ENCODE data around the gene LHPP. TPM values are rescaled to one million over a fixed set of nuclear protein-coding genes. Genes with fewer than 3 reads are reported as not detected.

The LHPP gene
- total RNA-seq, 4 donors from 2014 or later = 34.2 to 76.7 (median 38.2) TPM

DNA sequence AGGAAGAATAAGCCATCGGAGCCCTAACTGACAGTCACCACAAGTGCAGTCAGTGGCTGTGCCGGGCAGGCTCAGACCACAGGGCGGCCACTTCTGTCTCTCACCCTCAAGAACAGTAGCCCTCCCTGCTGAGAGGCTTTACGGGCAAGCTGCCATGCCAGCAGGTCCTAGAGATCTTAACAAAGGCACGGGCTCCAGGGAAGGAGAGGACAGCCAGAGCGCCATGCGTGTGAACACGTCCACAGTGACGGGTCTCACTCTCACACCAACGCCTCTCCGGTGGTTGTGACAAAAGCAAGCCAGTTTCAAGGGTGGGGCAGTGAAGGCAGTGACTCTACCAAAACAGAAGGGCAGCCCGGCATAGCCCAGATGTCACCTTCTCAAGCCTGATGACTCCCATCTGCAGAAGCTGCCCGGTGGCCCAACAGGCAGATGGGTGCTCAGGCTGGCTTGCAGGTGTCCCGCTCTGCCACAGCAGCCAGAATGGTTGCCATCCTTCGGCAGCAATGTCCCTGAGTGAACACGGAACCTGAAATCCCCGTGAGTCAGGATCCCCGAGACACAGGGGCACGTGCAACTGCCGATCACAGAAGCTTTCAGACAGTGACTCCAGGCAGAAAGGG is 180.6 kb downstream of the LHPP start:
- TF ChIP-seq CTCF (IDR thresholded peaks at IDR 0.05) (no peak), POLR2A (IDR thresholded peaks at IDR 0.05) (no peak)
- Histone ChIP-seq H3K27me3 (no peaks in the 10 kb centered on the region), H3K4me1 (peaks cover 14 to 46% (median 35%) of the 10 kb centered on the region in 4 donors), H3K9me3 (no peaks in the 10 kb centered on the region), H3K36me3 (no peaks in the 10 kb centered on the region), H3K4me3 (no peak overlapping the region), H3K27ac (peak overlapping the region; percentile 41 to 68 (median 58))
- no peak for DNase-seq

DNA sequence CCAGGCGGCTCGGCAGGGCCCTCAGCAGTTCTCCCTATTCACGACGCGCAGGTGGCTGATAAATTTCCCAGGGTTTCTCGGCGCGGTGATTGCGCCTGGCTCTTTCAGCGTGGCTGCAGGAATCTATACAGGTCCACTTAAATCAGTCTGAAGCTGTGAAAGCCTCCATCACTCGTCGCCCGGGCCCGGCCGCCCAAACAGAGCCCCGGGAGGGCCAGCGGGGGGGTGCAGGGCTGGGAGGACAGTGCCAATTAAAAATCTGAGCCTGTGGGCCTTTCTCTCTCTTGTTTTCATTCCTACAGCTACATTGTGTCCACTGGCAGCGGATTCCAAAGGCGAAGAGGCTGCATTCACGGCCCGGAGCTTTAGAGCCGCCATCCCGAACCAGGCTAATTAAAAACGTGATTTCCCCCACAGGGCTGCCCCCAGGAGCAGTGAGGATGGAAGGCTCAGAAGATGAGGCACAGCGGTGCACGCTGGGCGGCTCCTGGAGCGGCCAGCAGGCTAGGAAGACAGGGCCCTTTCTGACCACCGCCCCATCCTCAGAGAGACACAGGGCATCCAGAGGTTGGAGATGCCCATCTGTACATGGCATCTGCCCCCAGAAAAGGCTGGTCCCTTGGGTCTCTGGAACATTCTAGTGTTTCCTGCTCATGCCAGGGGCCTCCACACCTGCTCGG is 181.8 kb downstream of the LHPP start:
- Histone ChIP-seq H3K36me3 (no peaks in the 10 kb centered on the region), H3K9me3 (no peaks in the 10 kb centered on the region), H3K4me3 (no peak overlapping the region), H3K4me1 (peaks cover 21 to 58% (median 44%) of the 10 kb centered on the region in 4 donors), H3K27ac (peak overlapping the region in 1 of 4 donors; percentile 87), H3K27me3 (no peaks in the 10 kb centered on the region)
- no peak for TF ChIP-seq POLR2A (IDR thresholded peaks at IDR 0.05)
- no peak for TF ChIP-seq CTCF (IDR thresholded peaks at IDR 0.05)
- no peak for DNase-seq

DNA sequence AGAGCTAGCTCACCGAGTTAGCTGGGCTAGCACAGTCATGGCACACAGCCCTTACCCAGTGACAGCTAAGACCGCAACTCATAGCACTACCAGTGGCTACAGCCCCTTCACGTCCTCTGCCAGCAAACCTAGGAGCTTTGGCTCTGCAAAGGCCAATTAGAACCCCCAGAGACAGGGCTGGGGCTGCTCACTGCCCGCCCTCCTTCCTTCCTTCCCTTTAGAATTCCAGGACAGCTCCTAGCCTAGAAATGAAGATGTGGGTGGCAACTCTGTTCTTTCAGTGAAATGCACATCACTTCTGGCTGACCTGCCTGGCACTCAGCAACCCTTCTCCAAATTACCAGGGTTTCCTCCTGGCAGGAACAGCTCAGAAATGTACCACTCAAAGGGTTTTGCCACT is 182.6 kb downstream of the LHPP start:
- TF ChIP-seq CTCF (IDR thresholded peaks at IDR 0.05) = no peak
- TF ChIP-seq POLR2A (IDR thresholded peaks at IDR 0.05) = no peak
- Histone ChIP-seq H3K4me3 (no peak overlapping the region), H3K27ac (peak overlapping the region in 1 of 4 donors; percentile 87), H3K9me3 (no peaks in the 10 kb centered on the region), H3K36me3 (no peaks in the 10 kb centered on the region), H3K4me1 (peaks cover 21 to 66% (median 52%) of the 10 kb centered on the region in 4 donors), H3K27me3 (no peaks in the 10 kb centered on the region)
- DNase-seq = no peak

GRCh38 chr10:124644771-124645415 is 183.3 kb downstream of the LHPP start:
- Histone ChIP-seq H3K4me1 (peaks cover 21 to 72% (median 56%) of the 10 kb centered on the region in 4 donors), H3K36me3 (no peaks in the 10 kb centered on the region), H3K9me3 (no peaks in the 10 kb centered on the region), H3K4me3 (no peak overlapping the region), H3K27ac (peak overlapping the region in 1 of 4 donors; percentile 87), H3K27me3 (no peaks in the 10 kb centered on the region)
- no peak for DNase-seq
- no peak for TF ChIP-seq POLR2A (IDR thresholded peaks at IDR 0.05)
- no peak for TF ChIP-seq CTCF (IDR thresholded peaks at IDR 0.05)

GRCh38 chr10:124645467-124646095 is 184.0 kb downstream of the LHPP start:
- Histone ChIP-seq H3K27ac (peak overlapping the region; percentile 11 to 87 (median 80)), H3K27me3 (no peaks in the 10 kb centered on the region), H3K9me3 (no peaks in the 10 kb centered on the region), H3K36me3 (no peaks in the 10 kb centered on the region), H3K4me1 (peaks cover 21 to 72% (median 61%) of the 10 kb centered on the region in 4 donors), H3K4me3 (no peak overlapping the region)
- no peak for DNase-seq
- TF ChIP-seq CTCF (IDR thresholded peaks at IDR 0.05) (no peak), POLR2A (IDR thresholded peaks at IDR 0.05) (no peak)

Data from Peyer's patch (tissue), 4 donors.